Measurements from ENCODE around the gene HMGN3. TPM values are rescaled to one million over a fixed set of nuclear protein-coding genes. Genes with fewer than 3 reads are reported as not detected.
A peak's percentile ranks its signal among the peaks of the same experiment; 100 is the strongest.

HMGN3 gene
- total and polyA plus RNA-seq, 2 of the 4 experiments (the other 2 are of a cell fraction): 6.8 to 35.5 TPM

GRCh38 chr6:79168695-79168980 lies 65.8 kb downstream of the HMGN3 start:
- intact Hi-C loops (cut with micrococcal nuclease) (no loop called here), in situ Hi-C loops (cut with MboI; ENCODE audit: low sequenced_read_pairs) (no loop called here), dilution Hi-C loops (cut with HindIII; ENCODE audit: low sequenced_read_pairs, unreplicated experiment) (no loop called here)
- no peak overlapping the region for H2AFZ ChIP-seq (replicated peaks; ENCODE audit: low read length, poor library complexity)
- no peak overlapping the region for H3K18ac ChIP-seq (ENCODE audit: low read depth, low read length)
- H3K9me1 ChIP-seq (ENCODE audit: insufficient read depth, low read length): no peaks in the 10 kb centered on the region
- no peaks in the 10 kb centered on the region for H4K20me1 ChIP-seq (ENCODE audit: insufficient read depth, low read length)
- no peak overlapping the region for H3K4ac ChIP-seq (ENCODE audit: low read depth, low read length)
- H3K27me3 ChIP-seq (ENCODE audit: control insufficient read depth, insufficient read depth, low read length): no peaks in the 10 kb centered on the region
- CTCF ChIA-PET: no interaction called here
- POLR2A ChIA-PET (ENCODE audit: unreplicated experiment): no interaction called here
- no peak overlapping the region for H3K4me2 ChIP-seq (ENCODE audit: low read depth, low read length)
- BruUV-seq (replicated peaks): no TSS peak
- H3K9me3 ChIP-seq (ENCODE audit: control insufficient read depth, insufficient read depth, low read length): no peaks in the 10 kb centered on the region
- peak; percentile 1 for DNase-seq
- no peak overlapping the region for H4K8ac ChIP-seq (ENCODE audit: low read depth in 2 of 2, low read length in 2 of 2)
- no peak overlapping the region for H4K5ac ChIP-seq (ENCODE audit: low read depth, low read length)
- no peaks in the 10 kb centered on the region for H3K79me1 ChIP-seq (ENCODE audit: low read depth in 1 of 2, low read length in 2 of 2)
- no peaks in the 10 kb centered on the region for H3K4me1 ChIP-seq (ENCODE audit: control insufficient read depth, insufficient read depth, low read length)
- H2BK5ac ChIP-seq (ENCODE audit: low read depth, low read length, poor library complexity, severe bottlenecking): no peak overlapping the region
- no peak for TF ChIP-seq SMC3 (IDR thresholded peaks at IDR 0.05; ENCODE audit: low read depth, low read length)
- no peak for TF ChIP-seq RCOR1 (IDR thresholded peaks at IDR 0.05; ENCODE audit: insufficient replicate concordance, low read length)
- no peak for TF ChIP-seq MXI1 (IDR thresholded peaks at IDR 0.05; ENCODE audit: borderline replicate concordance, low read depth, low read length)
- TF ChIP-seq POLR2A (IDR thresholded peaks at IDR 0.05; ENCODE audit: low read depth, low read length): no peak
- TF ChIP-seq RFX5 (IDR thresholded peaks at IDR 0.05; ENCODE audit: low read depth, low read length): no peak
- TF ChIP-seq RAD21 (IDR thresholded peaks at IDR 0.05; ENCODE audit: low read length): no peak
- no peak for TF ChIP-seq ELK1 (IDR thresholded peaks at IDR 0.05; ENCODE audit: borderline replicate concordance, low read depth, low read length)
- no peak for TF ChIP-seq CEBPB (IDR thresholded peaks at IDR 0.05; ENCODE audit: low read depth, low read length)
- no peak for TF ChIP-seq CHD1 (IDR thresholded peaks at IDR 0.05; ENCODE audit: low read depth, low read length)
- no peak for TF ChIP-seq BHLHE40 (IDR thresholded peaks at IDR 0.05; ENCODE audit: low read depth, low read length)
- TF ChIP-seq FOS (IDR thresholded peaks at IDR 0.05; ENCODE audit: low read depth, low read length): no peak
- TF ChIP-seq USF2 (IDR thresholded peaks at IDR 0.05; ENCODE audit: low read depth, low read length): no peak
- no peak for TF ChIP-seq NFE2L2 (IDR thresholded peaks at IDR 0.05; ENCODE audit: low read depth, low read length)
- no peak for TF ChIP-seq MAZ (IDR thresholded peaks at IDR 0.05; ENCODE audit: borderline replicate concordance, low read depth, low read length)
- no peak for TF ChIP-seq MAFK (IDR thresholded peaks at IDR 0.05; ENCODE audit: low read depth, low read length)
- TF ChIP-seq CTCF (conservative IDR thresholded peaks at IDR 0.05; ENCODE audit: low read depth, low read length): no peak
- H3K23ac ChIP-seq (ENCODE audit: low read depth, low read length): no peak overlapping the region
- no peak overlapping the region for H3K9ac ChIP-seq (ENCODE audit: low read depth, low read length)
- no peak overlapping the region for H3K4me3 ChIP-seq (ENCODE audit: insufficient read depth, low read depth, low read length)
- no peak overlapping the region for H3K56ac ChIP-seq (ENCODE audit: extremely low read depth, insufficient read depth, low read length)
- no peak overlapping the region for H3K27ac ChIP-seq (ENCODE audit: insufficient read depth, low read length)
- no peaks in the 10 kb centered on the region for H3K36me3 ChIP-seq (ENCODE audit: control insufficient read depth, insufficient read depth, low read length)
- no peak overlapping the region for H2BK15ac ChIP-seq (ENCODE audit: low read depth, low read length)
- no peak overlapping the region for H4K91ac ChIP-seq (ENCODE audit: insufficient read depth, low read depth, low read length)
- no peak overlapping the region for H2AK9ac ChIP-seq (replicated peaks; ENCODE audit: low read depth, low read length, poor library complexity)
- H2BK20ac ChIP-seq (ENCODE audit: low read depth, low read length): no peak overlapping the region
- no peak for ATAC-seq (ENCODE audit: low read depth)
- H2BK120ac ChIP-seq (ENCODE audit: low read depth, low read length): no peak overlapping the region
- no CpG with 5 or more reads among the region's 2 CpGs for WGBS, 2 experiments (ENCODE audit: extremely low coverage in 2 of 2, insufficient read length in 1 of 2)
- no peak overlapping the region for H2AK5ac ChIP-seq (ENCODE audit: low read depth, low read length)
- no peak overlapping the region for H3K14ac ChIP-seq (replicated peaks; ENCODE audit: low read depth, low read length)
